Activated CD8-positive, alpha-beta T cell treated with anti-CD3 and anti-CD28 coated beads for 36 hours (primary cell): ENCODE results near the gene NRXN3. TPM values are rescaled to one million over a fixed set of nuclear protein-coding genes. Genes with fewer than 3 reads are reported as not detected.

ENCODE experiments used
- ATAC-seq: fragments of 200-7000 bp; cut with Tn5 transposase; one replicate; pipeline ENCODE4 v1.10.0; 2021; ENCODE audit warnings: mild to moderate bottlenecking, moderate library complexity
- CTCF ChIA-PET: fragments of 350-600 bp; sonication (Branson Sonifier 250); formaldehyde crosslinking; loops from one replicate; lab custom pipeline; 2021; ENCODE audit warnings: antibody characterized with exemption; lab: Charles Lee
- POLR2A ChIA-PET: fragments of 350-600 bp; sonication (Branson Sonifier 250); formaldehyde crosslinking; loops from one replicate; lab custom pipeline; 2021; ENCODE audit warnings: antibody characterized with exemption; lab: Charles Lee
- DNase-seq: peaks from one replicate; pipeline ENCODE4 v3.0.0-alpha.2; 2020
- H3K27ac Mint-ChIP-seq: one replicate; pipeline ENCODE4 v1.8.0; 2021; ENCODE audit warnings: mild to moderate bottlenecking, mixed read lengths
- H3K27me3 Mint-ChIP-seq: one replicate; pipeline ENCODE4 v1.8.0; 2021; ENCODE audit warnings: mixed read lengths
- H3K36me3 Mint-ChIP-seq: one replicate; pipeline ENCODE4 v1.8.0; 2021; ENCODE audit warnings: low read depth, mixed read lengths
- H3K4me1 Mint-ChIP-seq: one replicate; pipeline ENCODE4 v1.8.0; 2021; ENCODE audit warnings: low read depth, mixed read lengths
- H3K4me3 Mint-ChIP-seq: one replicate; pipeline ENCODE4 v1.8.0; 2021; ENCODE audit warnings: mild to moderate bottlenecking, moderate library complexity, mixed read lengths
- H3K9me3 Mint-ChIP-seq: one replicate; pipeline ENCODE4 v1.8.0; 2021; ENCODE audit warnings: mixed read lengths
- intact Hi-C: fragments of 100-400 bp; cut with micrococcal nuclease; formaldehyde crosslinking; loops from one replicate; pipeline ENCODE4 v1.10.0; 2022
- total RNA-seq, 2 experiments: library from RNA; stranded (reverse); gene quantifications; one replicate each; pipeline ENCODE4 v1.2.3, GENCODE V29; 2021
- TF ChIP-seq, protein P1 (sequence below): fragments of 200-600 bp; IDR thresholded peaks from one replicate; pipeline ENCODE4 v1.8.0; 2022; ENCODE audit warnings: antibody characterized with exemption, mild to moderate bottlenecking

Gene NRXN3
- total RNA-seq, 2 experiments from 2014 or later = not detected

DNA sequence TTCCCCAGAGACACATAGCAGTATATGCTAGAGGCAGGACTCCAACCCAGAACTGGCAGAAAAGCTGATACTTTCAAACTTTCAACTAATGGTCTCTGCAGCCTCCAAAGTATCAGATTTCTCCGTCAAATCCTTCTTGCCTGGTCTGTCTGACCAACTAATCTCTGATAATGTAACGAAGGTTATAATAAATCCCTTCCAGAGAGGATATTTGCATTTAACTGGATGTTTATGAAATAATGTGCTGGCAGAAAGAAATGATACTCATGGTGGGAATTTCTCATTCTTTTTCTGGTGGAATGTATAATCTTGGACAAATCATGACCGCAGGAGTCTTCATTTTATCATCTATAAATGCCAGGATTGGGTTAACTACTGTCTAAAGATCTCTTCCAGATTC, 1180.8 kb downstream of the NRXN3 start:
- TF ChIP-seq, protein P1, sequence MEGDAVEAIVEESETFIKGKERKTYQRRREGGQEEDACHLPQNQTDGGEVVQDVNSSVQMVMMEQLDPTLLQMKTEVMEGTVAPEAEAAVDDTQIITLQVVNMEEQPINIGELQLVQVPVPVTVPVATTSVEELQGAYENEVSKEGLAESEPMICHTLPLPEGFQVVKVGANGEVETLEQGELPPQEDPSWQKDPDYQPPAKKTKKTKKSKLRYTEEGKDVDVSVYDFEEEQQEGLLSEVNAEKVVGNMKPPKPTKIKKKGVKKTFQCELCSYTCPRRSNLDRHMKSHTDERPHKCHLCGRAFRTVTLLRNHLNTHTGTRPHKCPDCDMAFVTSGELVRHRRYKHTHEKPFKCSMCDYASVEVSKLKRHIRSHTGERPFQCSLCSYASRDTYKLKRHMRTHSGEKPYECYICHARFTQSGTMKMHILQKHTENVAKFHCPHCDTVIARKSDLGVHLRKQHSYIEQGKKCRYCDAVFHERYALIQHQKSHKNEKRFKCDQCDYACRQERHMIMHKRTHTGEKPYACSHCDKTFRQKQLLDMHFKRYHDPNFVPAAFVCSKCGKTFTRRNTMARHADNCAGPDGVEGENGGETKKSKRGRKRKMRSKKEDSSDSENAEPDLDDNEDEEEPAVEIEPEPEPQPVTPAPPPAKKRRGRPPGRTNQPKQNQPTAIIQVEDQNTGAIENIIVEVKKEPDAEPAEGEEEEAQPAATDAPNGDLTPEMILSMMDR = no peak
- Mint-ChIP-seq H3K4me3 (no peak overlapping the region), H3K36me3 (no peaks in the 10 kb centered on the region), H3K9me3 (no peaks in the 10 kb centered on the region), H3K27ac (no peak overlapping the region), H3K4me1 (no peaks in the 10 kb centered on the region), H3K27me3 (no peaks in the 10 kb centered on the region)
- DNase-seq (no peak), ATAC-seq (no peak)
- POLR2A ChIA-PET = no interaction called here
- intact Hi-C loops = no loop called here
- CTCF ChIA-PET = no interaction called here

DNA sequence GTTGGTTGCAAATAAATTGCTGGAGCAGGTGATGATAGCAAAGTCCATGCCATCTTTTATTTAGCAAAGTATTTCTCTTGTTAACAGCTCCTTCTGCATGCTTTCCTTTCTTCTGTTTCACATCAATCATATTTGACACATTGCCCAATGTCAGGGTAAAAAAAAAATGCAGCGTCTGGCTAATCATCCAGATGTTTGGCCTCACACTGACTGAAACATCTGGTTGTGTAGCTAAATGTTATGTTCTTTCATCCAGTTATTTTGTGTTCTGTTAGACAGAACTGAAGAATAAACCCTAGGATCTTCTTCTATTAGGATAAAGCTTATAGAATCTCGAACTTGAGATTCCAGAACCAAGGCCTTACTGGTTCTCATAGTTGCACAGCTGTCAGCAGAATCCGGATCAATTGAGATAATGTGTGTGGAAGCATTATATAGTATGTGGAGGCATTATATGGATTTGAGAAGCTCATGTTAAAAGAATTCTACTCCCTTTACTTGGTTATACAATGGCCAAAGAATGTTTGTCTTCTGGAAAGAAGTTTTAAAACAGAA, 1182.0 kb downstream of the NRXN3 start:
- POLR2A ChIA-PET = no interaction called here
- TF ChIP-seq, protein P1 = no peak
- no peak overlapping the region for H3K4me3 Mint-ChIP-seq
- no peaks in the 10 kb centered on the region for H3K27me3 Mint-ChIP-seq
- no peaks in the 10 kb centered on the region for H3K9me3 Mint-ChIP-seq
- DNase-seq = no peak
- intact Hi-C loops = no loop called here
- ATAC-seq = no peak
- H3K36me3 Mint-ChIP-seq = no peaks in the 10 kb centered on the region
- CTCF ChIA-PET = no interaction called here
- H3K27ac Mint-ChIP-seq = no peak overlapping the region
- H3K4me1 Mint-ChIP-seq = no peaks in the 10 kb centered on the region

- intact Hi-C loops = no loop called here
- Mint-ChIP-seq H3K4me1 (no peaks in the 10 kb centered on the region), H3K9me3 (no peaks in the 10 kb centered on the region), H3K4me3 (no peak overlapping the region), H3K27me3 (no peaks in the 10 kb centered on the region), H3K27ac (no peak overlapping the region), H3K36me3 (no peaks in the 10 kb centered on the region)
- TF ChIP-seq, protein P1 = no peak
- no peak for ATAC-seq
- CTCF ChIA-PET = no interaction called here
- DNase-seq = no peak
- POLR2A ChIA-PET = no interaction called here
Measured at GRCh38 chr14:79354336-79354735, 1184.2 kb downstream of the NRXN3 start.

- Mint-ChIP-seq H3K36me3 (no peaks in the 10 kb centered on the region), H3K27me3 (no peaks in the 10 kb centered on the region), H3K4me3 (no peak overlapping the region), H3K9me3 (no peaks in the 10 kb centered on the region), H3K27ac (no peak overlapping the region), H3K4me1 (no peaks in the 10 kb centered on the region)
- ChIA-PET CTCF (no interaction called here), POLR2A (no interaction called here)
- intact Hi-C loops = no loop called here
- ATAC-seq (no peak), DNase-seq (no peak)
- TF ChIP-seq, protein P1 = no peak
Measured at GRCh38 chr14:79356040-79356439, 1185.9 kb downstream of the NRXN3 start.

GRCh38 chr14:79357307-79357706, 1187.1 kb downstream of the NRXN3 start:
- CTCF ChIA-PET = no interaction called here
- DNase-seq (no peak), ATAC-seq (no peak)
- Mint-ChIP-seq H3K4me3 (no peak overlapping the region), H3K4me1 (no peaks in the 10 kb centered on the region), H3K9me3 (no peaks in the 10 kb centered on the region), H3K27ac (no peak overlapping the region), H3K27me3 (no peaks in the 10 kb centered on the region), H3K36me3 (no peaks in the 10 kb centered on the region)
- TF ChIP-seq, protein P1 = no peak
- POLR2A ChIA-PET = no interaction called here
- intact Hi-C loops = no loop called here
